Stimulated activated CD8-positive, alpha-beta memory T cell treated with anti-CD3 and anti-CD28 coated beads, Interleukin-15, amount 100 ng/mL, for 24 hours (primary cell): ENCODE measurements around the gene COX19.

Experiments
- DNase-seq: peaks from one replicate; pipeline ENCODE4 v3.0.0-alpha.2; 2020; ENCODE audit warnings: low read depth

COX19 gene

GRCh38 chr7:974820-975681, at the start of gene COX19:
Gene COX19 (minus strand): TSS chr7:975549. CDS start chr7:975509, 40 bp downstream.
- DNase-seq = peak; percentile 84

- DNase-seq = no peak
Measured at GRCh38 chr7:1024331-1024841, 49.0 kb upstream of the COX19 start.

- DNase-seq = no peak
Measured at GRCh38 chr7:1022801-1023465, 47.6 kb upstream of the COX19 start.

- no peak for DNase-seq
Measured at GRCh38 chr7:1022356-1022755, 47.0 kb upstream of the COX19 start.

GRCh38 chr7:1021931-1022330, 46.6 kb upstream of the COX19 start:
- DNase-seq = no peak

GRCh38 chr7:1021366-1021765, 46.0 kb upstream of the COX19 start:
- no peak for DNase-seq

- no peak for DNase-seq
Measured at GRCh38 chr7:1020849-1021251, 45.5 kb upstream of the COX19 start.

- no peak for DNase-seq
Measured at GRCh38 chr7:1019789-1020610, 44.7 kb upstream of the COX19 start.

- no peak for DNase-seq
Measured at GRCh38 chr7:1019255-1019785, 44.0 kb upstream of the COX19 start.

GRCh38 chr7:1018334-1018695, 43.0 kb upstream of the COX19 start:
- DNase-seq = no peak

- no peak for DNase-seq
Measured at GRCh38 chr7:1017586-1018333, 42.4 kb upstream of the COX19 start.

- DNase-seq = no peak
Measured at GRCh38 chr7:1016577-1017531, 41.5 kb upstream of the COX19 start.

GRCh38 chr7:1015196-1016121, 40.1 kb upstream of the COX19 start:
- DNase-seq = no peak

- no peak for DNase-seq
Measured at GRCh38 chr7:1014681-1015080, 39.3 kb upstream of the COX19 start.

GRCh38 chr7:1013581-1013980, 38.2 kb upstream of the COX19 start:
- no peak for DNase-seq

- no peak for DNase-seq
Measured at GRCh38 chr7:1012716-1013095, 37.4 kb upstream of the COX19 start.

- DNase-seq = no peak
Measured at GRCh38 chr7:1012004-1012715, 36.8 kb upstream of the COX19 start.

- no peak for DNase-seq
Measured at GRCh38 chr7:1011297-1012003, 36.1 kb upstream of the COX19 start.
